ENCODE measurements around the gene SIGLECL1.
"Not testable (repeated sequence)": the region's sequence is repeated elsewhere in the genome, so short reads cannot be mapped to it uniquely, and the experiment has no call there.

Gene SIGLECL1

GRCh38 chr19:51250786-51251467 lies at the start of gene SIGLECL1:
SIGLECL1 (plus strand) TSS chr19:51251080; CDS start chr19:51264073, 12,993 bp downstream.
- no peak for DNase-seq
- H3K36me3 Mint-ChIP-seq (ENCODE audit: low read depth): no peaks in the 10 kb centered on the region
- no peaks in the 10 kb centered on the region for H3K9me3 Mint-ChIP-seq
- H3K27ac Mint-ChIP-seq: no peak within 1 kb of the TSS
- peaks cover 12% of the 10 kb centered on the region for H3K4me1 Mint-ChIP-seq (ENCODE audit: low read depth)
- no peak within 1 kb of the TSS for H3K4me3 Mint-ChIP-seq
- H3K27me3 Mint-ChIP-seq: peaks cover 4% of the 10 kb centered on the region

GRCh38 chr19:51201712-51202111 lies 49.2 kb upstream of the SIGLECL1 start:
- Mint-ChIP-seq H3K4me3 (no peak overlapping the region), H3K36me3 (ENCODE audit: low read depth) (no peaks in the 10 kb centered on the region)

GRCh38 chr19:51203916-51204315 lies 47.0 kb upstream of the SIGLECL1 start:
- no peak overlapping the region for H3K4me3 Mint-ChIP-seq
- DNase-seq: no peak
- no peaks in the 10 kb centered on the region for H3K36me3 Mint-ChIP-seq (ENCODE audit: low read depth)
- H3K27ac Mint-ChIP-seq: no peak overlapping the region
- H3K4me1 Mint-ChIP-seq (ENCODE audit: low read depth): peaks cover 2% of the 10 kb centered on the region
- H3K9me3 Mint-ChIP-seq: no peaks in the 10 kb centered on the region
- H3K27me3 Mint-ChIP-seq: peaks cover 53% of the 10 kb centered on the region

More at GRCh38 chr19:51201712-51202111, 49.2 kb upstream of the SIGLECL1 start:
- H3K27me3 Mint-ChIP-seq: peaks cover 39% of the 10 kb centered on the region
- no peak overlapping the region for H3K27ac Mint-ChIP-seq
- DNase-seq: no peak
- H3K9me3 Mint-ChIP-seq: no peaks in the 10 kb centered on the region
- H3K4me1 Mint-ChIP-seq (ENCODE audit: low read depth): no peaks in the 10 kb centered on the region

- Mint-ChIP-seq H3K27ac (no peak overlapping the region), H3K4me1 (ENCODE audit: low read depth) (peaks cover 2% of the 10 kb centered on the region), H3K9me3 (no peaks in the 10 kb centered on the region), H3K27me3 (peaks cover 56% of the 10 kb centered on the region), H3K4me3 (no peak overlapping the region), H3K36me3 (ENCODE audit: low read depth) (no peaks in the 10 kb centered on the region)
- no peak for DNase-seq
These were observed 46.6 kb upstream of the SIGLECL1 start for GRCh38 chr19:51204321-51204720.

DNA sequence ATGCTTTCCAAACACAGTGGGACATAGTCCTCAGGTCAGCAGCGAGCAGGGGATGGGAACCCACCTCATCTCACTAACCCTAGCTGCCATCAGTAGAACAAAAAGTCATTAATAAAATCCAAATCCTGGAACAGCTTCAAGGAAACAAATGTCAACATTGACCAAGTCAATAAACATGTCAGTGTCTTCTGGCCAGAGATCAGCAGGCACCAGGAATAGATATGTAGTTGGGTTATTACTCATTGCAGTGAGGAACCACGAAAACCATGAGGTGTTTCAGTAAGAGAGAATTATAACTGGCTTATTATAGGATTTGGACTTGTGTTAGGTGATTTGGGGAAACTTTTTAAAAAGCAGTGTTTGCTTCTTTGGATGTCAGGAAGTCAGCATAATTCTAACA lies 43.1 kb upstream of the SIGLECL1 start:
- Mint-ChIP-seq H3K9me3 (no peaks in the 10 kb centered on the region), H3K27ac (no peak overlapping the region), H3K36me3 (ENCODE audit: low read depth) (no peaks in the 10 kb centered on the region), H3K4me1 (ENCODE audit: low read depth) (peaks cover 2% of the 10 kb centered on the region), H3K27me3 (peaks cover 52% of the 10 kb centered on the region), H3K4me3 (no peak overlapping the region)
- no peak for DNase-seq

GRCh38 chr19:51210191-51210784 lies 40.6 kb upstream of the SIGLECL1 start:
- Mint-ChIP-seq H3K4me1 (ENCODE audit: low read depth) (peaks cover 2% of the 10 kb centered on the region), H3K4me3 (no peak overlapping the region), H3K9me3 (no peaks in the 10 kb centered on the region), H3K27me3 (peaks cover 40% of the 10 kb centered on the region), H3K36me3 (ENCODE audit: low read depth) (no peaks in the 10 kb centered on the region), H3K27ac (no peak overlapping the region)
- no peak for DNase-seq

DNA sequence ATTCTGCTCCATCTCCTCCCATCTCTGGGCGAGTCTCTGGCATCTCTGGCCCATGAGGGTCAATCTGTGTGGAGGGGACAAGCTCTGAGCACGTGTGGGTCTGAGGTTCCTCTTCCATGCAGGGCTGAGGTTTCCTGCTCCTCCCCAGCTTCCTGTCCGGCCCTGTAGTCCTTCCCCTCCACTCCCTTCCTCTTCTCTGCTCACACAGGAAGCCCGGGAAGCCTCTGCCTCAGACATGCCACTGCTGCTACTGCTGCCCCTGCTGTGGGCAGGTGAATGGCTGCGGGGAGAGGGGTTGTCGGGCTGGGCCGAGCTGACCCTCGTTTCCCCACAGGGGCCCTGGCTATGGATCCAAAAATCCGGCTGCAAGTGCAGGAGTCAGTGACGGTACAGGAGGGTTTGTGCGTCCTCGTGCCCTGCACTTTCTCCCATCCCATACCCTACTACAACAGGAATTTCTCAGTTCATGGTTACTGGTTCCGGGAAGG lies 40.0 kb upstream of the SIGLECL1 start:
- H3K27ac Mint-ChIP-seq, DNase-seq: not testable (repeated sequence)

GRCh38 chr19:51211833-51212232 lies 39.0 kb upstream of the SIGLECL1 start:
- Mint-ChIP-seq H3K27me3 (peaks cover 37% of the 10 kb centered on the region), H3K27ac (no peak overlapping the region), H3K4me3 (no peak overlapping the region), H3K36me3 (ENCODE audit: low read depth) (no peaks in the 10 kb centered on the region), H3K4me1 (ENCODE audit: low read depth) (peaks cover 2% of the 10 kb centered on the region), H3K9me3 (no peaks in the 10 kb centered on the region)
- no peak for DNase-seq

More for the DNA sequence above, 40.0 kb upstream of the SIGLECL1 start:
- H3K27me3 Mint-ChIP-seq: peaks cover 37% of the 10 kb centered on the region
- H3K36me3 Mint-ChIP-seq (ENCODE audit: low read depth); H3K4me3 Mint-ChIP-seq; H3K9me3 Mint-ChIP-seq; H3K4me1 Mint-ChIP-seq (ENCODE audit: low read depth): not testable (repeated sequence)

GRCh38 chr19:51219307-51219706 lies 31.6 kb upstream of the SIGLECL1 start:
- Mint-ChIP-seq H3K27ac (no peak overlapping the region), H3K36me3 (ENCODE audit: low read depth) (no peaks in the 10 kb centered on the region), H3K27me3 (peaks cover 41% of the 10 kb centered on the region), H3K4me3 (no peak overlapping the region), H3K9me3 (no peaks in the 10 kb centered on the region), H3K4me1 (ENCODE audit: low read depth) (peaks cover 11% of the 10 kb centered on the region)
- no peak for DNase-seq

DNA sequence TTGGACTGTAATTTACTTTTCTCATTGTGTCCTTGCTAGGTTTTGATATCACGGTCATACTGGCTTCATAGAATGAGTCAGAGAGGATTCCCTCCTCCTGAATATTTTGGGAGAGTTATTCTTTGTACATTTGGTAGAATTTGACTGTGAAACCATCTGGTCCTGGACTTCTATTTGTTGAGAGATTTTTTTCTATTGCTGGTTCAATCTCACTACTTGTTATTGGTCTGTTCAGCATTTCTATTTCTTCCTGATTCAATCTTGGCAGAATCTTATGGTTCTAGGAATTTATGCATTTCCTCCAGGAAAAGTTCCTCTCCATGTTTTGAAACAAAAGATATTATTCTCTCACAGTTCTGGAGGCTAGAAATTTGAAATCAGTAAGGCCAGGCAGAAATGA lies 30.9 kb upstream of the SIGLECL1 start:
- no peak for DNase-seq
- no peaks in the 10 kb centered on the region for H3K9me3 Mint-ChIP-seq
- H3K4me3 Mint-ChIP-seq: no peak overlapping the region
- H3K4me1 Mint-ChIP-seq (ENCODE audit: low read depth): peaks cover 11% of the 10 kb centered on the region
- no peaks in the 10 kb centered on the region for H3K36me3 Mint-ChIP-seq (ENCODE audit: low read depth)
- no peak overlapping the region for H3K27ac Mint-ChIP-seq
- peaks cover 44% of the 10 kb centered on the region for H3K27me3 Mint-ChIP-seq

DNA sequence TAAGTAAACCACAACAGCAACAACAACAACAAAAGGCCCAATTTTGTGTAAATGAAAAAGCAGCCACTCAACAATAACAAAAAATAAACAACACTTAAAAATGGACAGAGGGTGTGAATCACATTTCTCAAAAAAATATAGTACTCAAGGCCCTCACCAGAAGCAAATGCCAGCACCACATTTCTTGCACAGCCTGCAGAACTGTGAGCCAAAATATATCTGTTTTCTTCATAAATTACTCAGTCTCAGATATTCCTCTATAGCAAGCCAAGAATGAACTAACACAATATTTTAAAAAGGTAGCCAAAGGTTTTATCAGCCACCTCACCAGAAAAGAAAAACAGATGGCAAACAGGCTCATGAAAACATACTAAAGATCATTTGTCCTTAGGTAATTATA lies 29.9 kb upstream of the SIGLECL1 start:
- no peak for DNase-seq
- H3K4me3 Mint-ChIP-seq: no peak overlapping the region
- H3K27ac Mint-ChIP-seq: no peak overlapping the region
- peaks cover 11% of the 10 kb centered on the region for H3K4me1 Mint-ChIP-seq (ENCODE audit: low read depth)
- H3K27me3 Mint-ChIP-seq: peaks cover 55% of the 10 kb centered on the region
- no peaks in the 10 kb centered on the region for H3K36me3 Mint-ChIP-seq (ENCODE audit: low read depth)
- no peaks in the 10 kb centered on the region for H3K9me3 Mint-ChIP-seq

DNA sequence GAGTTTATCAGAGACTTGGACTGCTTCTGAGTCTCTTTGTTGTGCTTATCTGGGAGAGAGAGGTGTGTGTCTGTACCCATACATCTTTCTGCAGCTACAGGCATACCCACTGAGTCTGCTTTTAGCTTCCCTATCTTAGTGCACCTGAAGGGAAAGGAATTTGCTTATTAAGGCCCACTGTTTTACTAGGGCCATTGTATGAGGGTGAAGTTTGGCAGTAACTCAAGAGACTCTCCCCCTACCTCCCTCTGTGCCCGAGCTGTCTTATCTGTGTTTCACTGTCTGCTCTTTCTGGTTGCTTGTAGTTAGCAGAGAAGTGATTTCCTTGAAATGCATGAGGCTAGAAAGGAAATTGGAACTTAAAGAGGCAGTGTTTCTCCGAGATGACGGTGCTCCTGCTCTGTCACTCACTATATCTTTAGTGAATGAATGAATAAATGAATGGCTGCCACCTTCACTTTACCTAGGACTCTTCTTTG lies 26.7 kb upstream of the SIGLECL1 start:
- Mint-ChIP-seq H3K4me3 (no peak overlapping the region), H3K36me3 (ENCODE audit: low read depth) (no peaks in the 10 kb centered on the region), H3K4me1 (ENCODE audit: low read depth) (peaks cover 10% of the 10 kb centered on the region), H3K9me3 (no peaks in the 10 kb centered on the region), H3K27ac (no peak overlapping the region), H3K27me3 (peaks cover 81% of the 10 kb centered on the region)
- no peak for DNase-seq

GRCh38 chr19:51224898-51225393 lies 25.9 kb upstream of the SIGLECL1 start, which contains the start of gene CD33:
CD33 (plus strand) TSS chr19:51225080; CDS start chr19:51225119, 39 bp downstream.
- H3K4me1 Mint-ChIP-seq (ENCODE audit: low read depth); DNase-seq; H3K9me3 Mint-ChIP-seq; H3K27ac Mint-ChIP-seq; H3K36me3 Mint-ChIP-seq (ENCODE audit: low read depth): not testable (repeated sequence)
- Mint-ChIP-seq H3K27me3 (peaks cover 78% of the 10 kb centered on the region), H3K4me3 (peak within 1 kb of the TSS; percentile 16)

GRCh38 chr19:51226067-51226466 lies 24.8 kb upstream of the SIGLECL1 start:
- Mint-ChIP-seq H3K27ac (no peak overlapping the region), H3K36me3 (ENCODE audit: low read depth) (no peaks in the 10 kb centered on the region), H3K4me1 (ENCODE audit: low read depth) (peaks cover 2% of the 10 kb centered on the region), H3K9me3 (no peaks in the 10 kb centered on the region), H3K4me3 (no peak overlapping the region), H3K27me3 (peaks cover 77% of the 10 kb centered on the region)
- DNase-seq: no peak

DNA sequence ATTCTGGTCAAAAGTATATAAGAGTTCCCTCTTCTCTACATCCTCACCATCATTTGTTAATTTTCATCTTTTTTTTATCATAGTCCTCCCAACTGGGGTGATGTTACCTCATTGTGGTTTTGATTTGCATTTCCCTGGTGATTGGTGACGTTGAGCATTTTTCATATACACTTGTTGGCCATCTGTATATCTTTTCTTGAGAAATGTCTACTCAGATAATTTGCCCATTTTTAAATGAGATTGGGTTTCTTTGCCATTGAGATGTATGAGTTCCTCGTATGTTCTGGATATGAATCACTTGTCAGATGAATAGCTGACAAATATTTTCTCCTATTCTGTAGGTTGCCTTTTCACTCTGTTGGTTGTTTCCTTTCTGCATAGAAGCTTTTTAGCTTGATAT lies 23.6 kb upstream of the SIGLECL1 start:
- Mint-ChIP-seq H3K4me3 (no peak overlapping the region), H3K27ac (no peak overlapping the region), H3K9me3 (no peaks in the 10 kb centered on the region), H3K4me1 (ENCODE audit: low read depth) (peaks cover 2% of the 10 kb centered on the region), H3K27me3 (peaks cover 77% of the 10 kb centered on the region), H3K36me3 (ENCODE audit: low read depth) (no peaks in the 10 kb centered on the region)
- DNase-seq: no peak
